HepG2 (cell line): ENCODE data around the gene DOC2A. TPM values are rescaled to one million over a fixed set of nuclear protein-coding genes. Genes with fewer than 3 reads are reported as not detected.

Experiments
- ARID4A ChIP-seq: sonication (generic); formaldehyde crosslinking; IDR thresholded peaks from 2 replicates; pipeline ENCODE4 v1.5.0; 2020; ENCODE audit warnings: mild to moderate bottlenecking, missing genetic modification reagents, borderline replicate concordance
- CEBPG ChIP-seq: IDR thresholded peaks from 2 replicates; pipeline ENCODE4 v1.6.1; 2016
- E2F2 ChIP-seq: sonication (generic); formaldehyde crosslinking; IDR thresholded peaks from 2 replicates; pipeline ENCODE4 v1.4.0; 2020; ENCODE audit warnings: missing genetic modification reagents, borderline replicate concordance
- IKZF5 ChIP-seq: IDR thresholded peaks from 2 replicates; pipeline ENCODE4 v1.6.1; 2018; ENCODE audit warnings: missing genetic modification reagents, mild to moderate bottlenecking, missing compliant biosample characterization
- ISL2 ChIP-seq: sonication (generic); formaldehyde crosslinking; IDR thresholded peaks from 2 replicates; pipeline ENCODE4 v1.5.0; 2020; ENCODE audit warnings: missing genetic modification reagents
- MED1 ChIP-seq: sonication (generic); formaldehyde crosslinking; IDR thresholded peaks from 2 replicates; pipeline ENCODE4 v1.4.0; 2020; ENCODE audit warnings: missing genetic modification reagents
- PATZ1 ChIP-seq: sonication (generic); formaldehyde crosslinking; IDR thresholded peaks from 2 replicates; pipeline ENCODE4 v1.4.0; 2020; ENCODE audit warnings: missing genetic modification reagents
- SRY ChIP-seq: sonication (generic); formaldehyde crosslinking; IDR thresholded peaks from 2 replicates; pipeline ENCODE4 v1.8.0; 2022; ENCODE audit warnings: mild to moderate bottlenecking, missing genetic modification reagents
- U2AF1 ChIP-seq: fragments of 200-400 bp; formaldehyde crosslinking; optimal IDR thresholded peaks from 2 replicates; pipeline ENCODE3; 2017; ENCODE audit warnings: mild to moderate bottlenecking, low read depth, low read length
- XRCC5 ChIP-seq: fragments of 200-400 bp; formaldehyde crosslinking; optimal IDR thresholded peaks from 2 replicates; pipeline ENCODE3; 2017; ENCODE audit warnings: mild to moderate bottlenecking, low read length
- ZFX ChIP-seq: sonication (generic); formaldehyde crosslinking; IDR thresholded peaks from 2 replicates; pipeline ENCODE4 v1.4.0; 2020; ENCODE audit warnings: mild to moderate bottlenecking, low read depth, missing genetic modification reagents, moderate library complexity
- ZNF205 ChIP-seq: IDR thresholded peaks from 2 replicates; pipeline ENCODE4 v1.6.1; 2018; ENCODE audit warnings: missing biosample characterization, missing genetic modification reagents
- ZNF280B ChIP-seq: sonication (generic); formaldehyde crosslinking; IDR thresholded peaks from 2 replicates; pipeline ENCODE4 v1.5.0; 2020; ENCODE audit warnings: missing genetic modification reagents, mild to moderate bottlenecking, borderline replicate concordance
- ZNF83 ChIP-seq: sonication (generic); formaldehyde crosslinking; IDR thresholded peaks from 2 replicates; pipeline ENCODE4 v1.4.0; 2020; ENCODE audit warnings: missing genetic modification reagents, mild to moderate bottlenecking, borderline replicate concordance
- ZSCAN21 ChIP-seq: sonication (generic); formaldehyde crosslinking; IDR thresholded peaks from 2 replicates; pipeline ENCODE4 v1.8.0; 2022; ENCODE audit warnings: mild to moderate bottlenecking, missing genetic modification reagents, moderate library complexity, borderline replicate concordance
- ZSCAN5A ChIP-seq: sonication (generic); formaldehyde crosslinking; IDR thresholded peaks from 2 replicates; pipeline ENCODE4 v1.8.0; 2022; ENCODE audit warnings: mild to moderate bottlenecking, missing genetic modification reagents, borderline replicate concordance
- polyA plus RNA-seq, 8 experiments: library from polyadenylated mRNA; depleted of rRNA in 3 of 8; stranded (reverse) in 7 of 8; unstranded in 1 of 8; fragments of >200 nt; fragmentation: Illumina TruSeq in 4 of 8; extraction: Trizol in 4 of 8; gene quantifications; 2 replicates each; pipeline versions ENCODE4 v1.2.1 to v1.2.3, GENCODE V29; 2011 to 2016; ENCODE audit warnings: low read depth in 4 of 8, missing spikeins in 1 of 8, mixed read lengths in 1 of 8; ENCODE audit not compliant: insufficient read depth in 1 of 8
- total RNA-seq, 5 experiments: library from RNA; depleted of rRNA; stranded (reverse); fragments of >200 nt; fragmentation: Illumina TruSeq; extraction: Trizol; gene quantifications; 2 replicates each; pipeline ENCODE4 v1.2.3, GENCODE V29; 2016; ENCODE audit warnings: low read depth in 1 of 5

Gene DOC2A
- total and polyA plus RNA-seq, 2 of the 13 experiments (the other 11 are each of a cell fraction or from before 2014, with no cell fraction given): 0.15 to 0.55 TPM

GRCh38 chr16:30032083-30032819 lies 21.4 kb upstream of the DOC2A start (continued):
- TF ChIP-seq ZNF205 (CRISPR knock-in tag) (0 out of 2 replicates have a peak, but pooled peaks have one; percentile 32), MED1 (CRISPR knock-in tag) (peak; percentile 24; the same call in 1 of the 2 replicates), ZFX (CRISPR knock-in tag) (0 out of 2 replicates have a peak, but pooled peaks have one; percentile 30), CEBPG (CRISPR knock-in tag) (peak; percentile 13; the same call in 1 of the 2 replicates), ZSCAN21 (CRISPR knock-in tag) (no peak), E2F2 (CRISPR knock-in tag) (no peak), XRCC5 (peak; percentile 70), U2AF1 (no peak), ZNF83 (no peak), ZSCAN5A (CRISPR knock-in tag) (peak; percentile 45; the same call in 1 of the 2 replicates), ISL2 (CRISPR knock-in tag) (0 out of 2 replicates have a peak, but pooled peaks have one; percentile 17), SRY (CRISPR knock-in tag) (no peak), ZNF280B (CRISPR knock-in tag) (no peak), ARID4A (CRISPR knock-in tag) (peak; percentile 16; the same call in 1 of the 2 replicates), PATZ1 (CRISPR knock-in tag) (peak; percentile 72), IKZF5 (CRISPR knock-in tag) (0 out of 2 replicates have a peak, but pooled peaks have one; percentile 53)
